Femur (tissue), 1 donor: ENCODE results near the gene CSNK1G3.

Experiments
- DNase-seq: peaks from one replicate; pipeline ENCODE4 v3.0.0-alpha.2; 2017

Gene CSNK1G3

DNA sequence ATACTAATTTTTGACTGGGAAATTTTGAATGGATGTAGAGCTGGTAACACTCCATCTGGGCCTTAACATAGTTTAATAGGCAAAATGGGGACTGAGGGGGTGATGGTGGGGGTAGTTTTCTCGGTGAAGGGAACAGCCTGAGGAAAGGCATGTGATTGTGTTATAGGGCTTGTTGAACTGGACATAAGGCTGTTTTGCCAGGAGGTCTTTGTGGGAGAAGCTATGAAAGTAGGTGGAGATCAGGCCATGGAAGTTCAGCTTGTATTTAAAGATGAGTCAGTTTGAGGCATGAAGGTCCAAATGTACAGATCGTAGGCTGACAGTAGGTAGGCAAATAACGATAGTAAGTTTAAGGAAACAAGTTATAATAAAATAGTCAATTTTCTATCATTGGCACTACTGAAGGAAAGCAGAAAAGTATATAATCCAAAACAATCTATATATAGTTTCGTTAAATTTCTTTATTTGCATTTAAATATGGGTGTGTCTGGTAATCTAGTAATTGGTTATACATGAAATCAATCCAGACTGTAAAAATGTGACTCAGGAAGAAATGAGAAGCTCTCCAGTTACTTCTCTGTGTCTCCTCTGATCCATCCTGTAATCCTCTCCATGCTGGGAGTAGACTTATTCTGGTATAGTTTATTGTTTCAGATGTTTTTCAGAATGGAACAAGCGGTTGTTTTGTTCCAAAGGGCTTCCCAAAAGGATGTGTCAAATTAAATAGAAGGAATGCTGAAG is 2.8 kb downstream of the CSNK1G3 start:
- no peak for DNase-seq

DNA sequence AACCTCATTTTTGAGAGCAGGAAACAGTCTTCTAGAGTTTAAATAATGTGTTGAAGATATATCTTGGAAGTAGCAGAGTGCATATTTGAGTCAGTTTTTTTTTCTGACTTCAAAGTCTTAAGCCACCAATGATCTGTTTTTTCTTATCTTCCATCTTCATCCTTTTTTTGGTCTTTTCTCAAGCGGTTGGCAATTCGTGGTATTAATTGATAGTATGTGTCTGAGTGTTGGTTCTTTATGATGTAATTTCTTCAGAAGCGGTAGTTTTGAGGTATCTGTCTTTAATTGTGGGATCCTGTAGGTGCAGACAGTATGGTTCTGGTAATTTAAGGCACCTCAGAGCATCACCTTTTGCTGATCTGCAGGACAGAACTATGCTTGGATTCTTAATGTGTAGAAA is 3.9 kb downstream of the CSNK1G3 start:
- DNase-seq: no peak

DNA sequence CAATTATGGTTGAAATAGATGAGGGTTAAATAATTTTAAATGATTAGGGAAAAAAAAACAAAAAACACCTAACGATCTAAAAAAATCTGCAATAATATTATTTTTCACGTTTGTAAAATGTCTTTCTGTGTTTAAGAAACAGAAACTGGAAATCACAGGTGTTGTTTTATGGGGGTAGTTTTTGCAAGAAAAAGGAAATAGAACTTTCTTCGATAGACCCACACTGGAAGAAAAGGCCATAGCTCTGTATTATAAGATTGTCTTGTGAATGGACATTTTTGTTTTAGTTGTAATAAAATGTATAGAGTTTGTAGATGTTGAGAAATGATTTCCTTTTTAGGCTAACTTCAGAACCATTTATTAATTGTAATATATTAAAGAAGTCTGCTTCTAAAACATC is 5.5 kb downstream of the CSNK1G3 start:
- no peak for DNase-seq

DNA sequence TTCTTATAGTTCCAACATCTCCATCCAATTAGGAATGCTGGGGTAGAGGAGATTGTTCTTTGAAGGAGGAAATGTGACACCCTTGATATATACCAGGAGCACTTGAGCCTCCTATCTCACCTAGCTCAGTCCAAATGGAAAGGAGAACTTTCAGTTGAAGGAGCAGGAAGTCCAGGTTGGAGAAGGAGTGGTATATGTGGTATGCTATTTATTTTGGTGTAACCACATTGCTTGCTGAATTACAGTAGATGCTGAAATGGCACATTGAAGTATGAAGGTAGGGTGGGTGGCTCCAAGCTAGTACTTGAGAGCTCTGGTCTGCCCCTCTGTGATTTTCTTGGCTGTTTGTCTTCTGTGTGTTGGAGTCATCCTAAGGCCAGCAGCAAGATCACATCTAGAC is 6.1 kb downstream of the CSNK1G3 start:
- no peak for DNase-seq

DNA sequence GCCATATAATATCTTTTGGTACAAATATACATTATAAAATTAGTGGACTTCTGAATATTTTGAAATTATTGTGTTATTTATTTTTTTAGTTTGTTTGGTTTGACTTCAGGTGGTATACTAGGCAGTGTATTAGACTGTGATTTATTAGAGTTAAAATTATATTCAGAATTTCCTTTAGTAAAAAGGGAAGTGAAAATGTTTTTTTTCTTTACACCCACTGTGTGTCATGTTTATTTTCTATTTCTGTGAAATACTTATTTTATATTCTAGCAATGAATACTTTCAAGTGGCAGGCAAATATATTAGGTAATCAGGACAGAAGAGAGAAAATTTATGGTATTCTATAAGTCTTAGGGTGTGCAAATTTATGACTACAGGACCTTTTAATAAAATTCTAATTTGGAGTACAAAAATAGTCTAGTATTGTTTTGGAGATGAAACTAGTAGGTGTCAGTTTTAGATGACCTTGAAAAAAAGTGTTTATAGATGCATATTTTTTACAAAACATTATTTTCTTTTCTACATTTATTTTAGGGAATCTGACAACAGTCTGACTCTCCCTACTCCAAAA is 8.8 kb downstream of the CSNK1G3 start:
- DNase-seq: no peak

DNA sequence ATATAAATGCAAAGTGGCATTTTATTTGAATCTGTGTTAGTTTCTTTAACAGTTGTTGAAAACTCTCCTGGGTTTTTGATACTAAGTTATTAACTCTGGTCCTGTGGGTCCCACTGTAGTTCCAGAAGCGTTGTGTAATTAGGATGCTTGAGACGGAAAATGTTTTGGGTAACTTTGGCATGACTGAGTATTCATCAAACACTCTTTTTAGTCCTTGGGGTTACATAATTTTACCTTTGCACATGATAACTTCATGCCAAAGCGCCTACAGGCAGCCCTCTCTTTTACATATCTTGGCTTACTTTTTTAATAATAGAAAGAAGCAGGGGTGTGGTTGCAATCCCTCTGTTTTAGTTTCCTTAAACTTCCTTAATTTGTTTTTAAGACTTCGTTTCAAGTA is 12.2 kb downstream of the CSNK1G3 start:
- DNase-seq: no peak

DNA sequence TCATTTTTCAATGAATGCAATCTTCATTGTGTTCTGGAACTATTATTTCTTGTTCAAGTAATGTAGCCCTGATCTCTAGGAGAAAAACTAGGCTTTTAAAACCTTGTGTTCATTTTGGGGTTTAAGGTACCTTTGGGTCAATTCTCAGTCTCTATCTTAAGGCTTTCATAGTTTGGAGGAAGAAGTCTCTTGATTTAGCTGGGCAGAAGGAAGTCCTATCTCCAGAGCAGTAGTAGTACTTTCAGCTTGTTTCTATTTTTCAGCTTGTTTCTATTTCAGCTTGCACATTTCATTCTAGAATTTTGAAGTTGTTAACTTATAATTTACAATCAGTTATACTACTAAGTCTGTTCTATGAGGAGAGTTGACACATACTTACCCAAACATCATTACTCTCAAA is 15.2 kb downstream of the CSNK1G3 start:
- DNase-seq: no peak

DNA sequence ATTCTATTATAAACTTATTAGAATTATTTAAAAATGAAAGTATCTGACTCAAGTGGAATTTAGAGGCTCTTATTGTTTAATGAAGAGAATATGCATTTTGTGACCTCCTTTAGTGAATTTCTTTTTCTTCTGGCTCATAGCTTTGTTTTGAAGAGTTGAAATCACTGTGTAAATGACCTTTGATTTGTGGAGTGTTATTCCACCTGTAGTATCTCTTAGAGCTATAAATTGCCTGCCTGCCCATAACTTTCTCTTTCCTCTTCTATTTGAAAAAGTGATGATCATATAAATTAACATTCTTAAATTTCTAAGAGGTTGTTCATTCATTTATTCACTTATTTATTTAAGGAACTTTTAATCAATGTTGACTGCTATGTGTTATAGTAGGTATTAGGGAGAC is 16.1 kb downstream of the CSNK1G3 start:
- no peak for DNase-seq

DNA sequence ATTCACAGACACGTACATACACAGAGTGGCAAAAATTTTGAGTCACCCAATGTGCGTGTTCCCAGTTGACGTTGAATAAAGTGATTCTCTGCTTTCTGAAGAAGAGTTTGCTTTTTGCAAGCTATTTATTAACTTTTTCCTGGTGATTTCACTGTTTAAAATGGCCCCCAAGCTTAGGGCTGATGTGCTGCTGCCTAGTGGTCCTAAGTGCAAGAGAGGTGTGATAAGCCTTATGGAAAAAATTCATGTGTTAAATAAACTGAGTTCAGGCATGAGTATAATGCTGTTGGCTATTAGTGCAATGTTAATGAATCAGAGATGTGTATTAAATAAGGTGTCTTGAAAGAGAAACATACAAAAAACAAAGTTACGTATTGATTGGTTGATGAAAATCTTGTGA is 16.9 kb downstream of the CSNK1G3 start:
- DNase-seq: no peak

DNA sequence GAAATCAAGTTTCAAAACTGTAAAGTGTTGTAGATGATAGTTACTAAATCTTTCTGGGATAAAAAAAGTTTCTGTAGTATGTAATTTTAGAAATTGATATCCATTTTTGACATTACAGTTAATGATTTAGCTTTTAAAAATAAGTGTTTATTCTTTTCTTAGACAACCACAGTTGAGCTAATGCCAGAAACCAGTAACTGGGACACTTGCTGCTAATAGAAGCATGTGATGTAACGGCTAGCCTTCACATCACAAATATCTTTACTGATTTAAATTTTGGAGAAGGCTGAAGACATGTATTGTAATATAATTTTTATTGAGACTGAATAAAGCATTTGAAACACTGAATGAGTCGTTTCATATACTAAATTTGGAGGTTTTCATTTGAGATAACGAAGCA is 18.8 kb downstream of the CSNK1G3 start:
- DNase-seq: no peak

DNA sequence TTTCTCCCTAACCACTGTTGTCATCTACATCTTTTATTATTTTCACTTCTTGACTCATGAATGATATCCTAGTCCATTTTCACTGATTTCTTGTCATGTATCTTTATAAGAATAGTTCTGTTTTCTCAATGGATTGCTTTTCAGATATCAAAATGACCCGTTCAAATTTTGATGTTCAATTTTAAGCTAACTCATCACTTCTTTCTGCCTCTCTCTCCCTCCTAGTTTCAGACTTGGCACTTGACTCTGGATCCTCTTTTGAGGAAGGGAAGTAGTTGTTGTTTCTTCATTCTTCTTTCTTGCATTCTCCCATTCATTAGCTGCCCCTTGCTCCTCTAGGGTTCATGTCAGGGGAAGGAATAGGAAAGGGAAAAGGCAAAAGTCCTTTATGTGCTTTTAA is 23.7 kb downstream of the CSNK1G3 start:
- DNase-seq: no peak

DNA sequence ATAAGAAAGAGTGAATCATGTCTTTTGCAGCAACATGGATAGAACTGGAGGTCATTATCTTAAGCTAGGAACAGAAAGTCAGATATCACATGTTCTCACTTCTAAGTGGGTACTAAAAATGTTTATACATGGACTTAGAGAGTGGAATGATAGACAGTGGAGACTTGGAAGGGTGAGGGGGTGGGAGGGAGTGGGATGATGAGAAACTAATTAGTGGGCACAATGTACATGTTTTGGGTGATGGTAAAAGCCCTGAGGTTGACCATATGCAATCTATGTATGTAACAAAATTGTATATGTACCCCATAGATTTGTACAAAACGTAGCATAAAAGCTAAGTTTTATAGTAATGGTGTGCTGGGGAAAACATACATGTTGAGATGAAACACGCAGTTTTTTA is 25.3 kb downstream of the CSNK1G3 start:
- no peak for DNase-seq

DNA sequence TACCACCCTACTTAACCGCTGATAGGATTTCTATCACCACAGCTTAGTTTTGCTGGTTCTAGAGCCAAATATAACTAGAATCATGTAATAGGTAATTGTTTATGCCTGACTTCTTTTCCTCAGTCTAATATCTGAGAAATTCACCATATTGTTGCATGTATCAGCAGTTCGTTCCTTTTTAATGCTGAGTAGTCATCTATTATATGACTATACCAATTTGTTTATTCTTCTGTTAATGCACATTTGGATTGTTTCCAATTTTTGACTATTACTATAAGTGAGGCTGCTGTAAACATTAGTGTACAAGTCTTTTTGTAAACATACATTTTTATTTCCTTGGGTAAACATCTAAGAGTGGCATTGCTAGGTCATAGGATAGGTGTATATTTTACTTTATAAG is 25.9 kb downstream of the CSNK1G3 start:
- no peak for DNase-seq

DNA sequence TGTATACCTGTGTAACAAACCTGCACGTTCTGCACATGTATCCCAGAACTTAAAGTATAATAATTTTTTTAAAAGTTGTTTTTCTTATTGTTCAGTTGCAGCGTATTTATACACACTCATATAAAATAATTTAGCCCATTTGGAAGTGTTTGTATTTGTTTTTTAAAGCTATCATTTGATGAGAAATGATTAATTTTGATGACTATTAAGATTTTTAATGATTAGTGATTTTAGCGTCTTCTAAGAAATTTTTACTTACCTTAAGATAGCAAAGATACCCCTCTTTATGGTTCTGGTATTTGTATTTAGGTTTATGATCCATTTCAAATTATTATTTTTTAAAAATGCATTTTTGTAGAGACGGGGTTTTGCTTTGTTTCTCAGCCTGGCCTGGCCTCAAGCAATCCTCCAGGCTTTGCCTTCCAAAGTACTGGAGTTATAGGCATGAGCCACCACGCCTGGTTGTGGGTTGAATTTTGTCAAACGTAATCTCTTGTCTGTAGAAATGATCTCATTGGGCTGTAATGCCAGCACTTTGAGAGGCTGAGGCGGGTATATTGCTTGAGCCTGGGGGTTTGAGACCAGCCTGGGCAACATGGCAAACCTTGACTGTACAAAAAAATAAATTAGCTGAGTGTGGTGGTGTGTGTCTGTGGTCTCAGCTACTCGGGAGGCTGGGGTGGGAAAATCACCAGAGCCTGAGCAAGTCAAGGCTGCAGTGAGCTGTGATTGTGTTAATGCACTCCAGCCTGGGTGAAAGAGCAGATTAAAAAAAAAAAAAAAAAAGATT is 26.9 kb downstream of the CSNK1G3 start:
- DNase-seq: no peak

DNA sequence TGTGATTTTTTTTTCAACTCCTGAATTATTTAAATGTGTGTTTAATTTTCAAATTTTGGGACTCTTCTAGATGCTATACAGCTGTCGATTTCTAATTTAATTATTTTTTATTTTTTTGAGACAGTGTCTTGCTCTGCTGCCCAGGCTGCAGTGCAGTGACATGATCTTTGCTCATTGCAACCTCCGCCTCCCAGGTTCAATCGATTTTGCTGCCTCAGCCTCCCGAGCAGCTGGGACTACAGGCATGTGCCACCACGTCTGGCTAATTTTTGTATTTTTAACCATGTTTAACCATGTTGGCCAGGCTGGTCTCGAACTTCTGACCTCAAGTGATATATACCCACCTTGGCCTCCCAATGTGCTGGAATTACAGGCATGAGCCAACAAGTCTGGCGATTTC is 28.6 kb downstream of the CSNK1G3 start:
- DNase-seq: no peak

DNA sequence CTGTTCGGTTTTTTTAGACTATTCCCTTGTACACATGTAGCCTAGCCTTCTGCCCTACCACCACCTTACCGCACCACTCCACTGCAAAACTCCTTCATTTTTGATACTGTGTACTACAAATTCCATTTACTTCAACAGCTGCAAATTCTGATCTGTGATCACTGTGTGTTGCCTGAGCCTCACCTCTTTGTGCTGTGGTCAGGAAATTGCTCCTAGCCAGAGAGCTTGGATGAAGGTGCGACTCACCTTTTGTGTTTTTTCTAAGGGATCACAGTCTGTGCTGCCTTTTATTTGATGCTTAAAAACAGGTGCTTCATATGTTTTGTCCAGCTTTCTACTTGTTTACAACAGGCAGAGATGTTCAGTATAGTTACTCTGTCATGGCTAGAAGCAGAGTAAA is 31.5 kb downstream of the CSNK1G3 start:
- no peak for DNase-seq

DNA sequence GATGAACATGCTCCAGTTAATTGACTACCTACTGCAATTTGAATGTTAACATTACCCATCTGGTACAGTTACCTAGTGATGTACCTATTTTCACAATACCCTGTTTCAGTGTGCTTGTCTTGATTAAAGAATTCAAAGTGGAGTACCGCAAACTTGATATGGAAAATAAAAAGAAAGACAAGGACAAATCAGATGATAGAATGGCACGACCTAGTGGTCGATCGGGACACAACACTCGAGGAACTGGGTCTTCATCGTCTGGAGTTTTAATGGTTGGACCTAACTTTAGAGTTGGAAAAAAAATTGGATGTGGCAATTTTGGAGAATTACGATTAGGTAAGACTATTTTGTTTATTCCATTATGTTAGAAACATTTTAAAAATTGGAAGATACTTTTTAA is 33.5 kb downstream of the CSNK1G3 start:
- DNase-seq: no peak

DNA sequence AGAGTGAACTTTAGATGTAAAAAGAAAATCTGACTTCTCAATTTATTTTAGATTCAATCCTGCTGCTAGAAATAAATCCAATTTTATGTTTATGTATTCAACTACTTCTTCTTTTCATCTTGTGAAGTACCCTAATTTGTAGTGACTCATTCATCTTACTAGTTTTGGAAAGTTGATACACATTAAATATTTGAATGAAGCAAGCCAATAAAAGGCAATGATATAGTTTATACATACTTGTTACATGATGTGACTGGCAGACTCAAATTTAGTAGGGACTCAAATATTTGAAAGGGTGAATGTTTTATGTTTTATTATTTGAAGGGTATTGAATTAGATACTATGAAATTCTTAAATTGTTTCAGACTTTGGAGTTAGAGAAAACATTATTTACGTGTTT is 34.7 kb downstream of the CSNK1G3 start:
- DNase-seq: no peak

DNA sequence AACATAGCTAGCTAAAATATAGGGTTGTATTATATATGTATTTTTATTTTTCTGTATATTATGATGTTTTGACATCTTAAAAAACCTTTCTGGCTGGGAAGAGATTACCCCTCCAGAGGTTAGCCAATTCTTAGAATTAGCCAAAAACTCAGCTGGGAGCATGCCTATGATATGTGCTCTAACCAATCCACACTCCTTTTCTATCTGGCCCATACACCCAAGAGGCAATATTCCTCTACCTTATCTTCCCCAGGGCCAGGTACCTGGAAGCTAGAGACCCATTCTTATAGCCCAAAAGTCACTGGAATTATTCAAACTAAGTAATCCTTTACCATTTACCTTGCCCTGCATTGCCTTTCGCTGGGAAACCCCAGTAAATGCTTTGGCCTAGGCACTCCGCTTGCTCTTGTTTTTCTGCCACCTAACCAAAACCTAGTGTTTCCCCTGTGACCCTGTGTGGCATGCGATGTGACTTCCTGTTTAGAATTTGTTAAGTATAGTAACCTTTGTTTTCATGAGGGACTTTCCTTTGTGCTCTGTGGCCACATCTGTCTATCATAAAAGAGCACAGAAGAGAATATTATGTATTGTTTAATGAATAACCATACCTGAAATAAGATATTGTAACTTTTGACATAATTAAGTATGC is 37.4 kb downstream of the CSNK1G3 start:
- no peak for DNase-seq

DNA sequence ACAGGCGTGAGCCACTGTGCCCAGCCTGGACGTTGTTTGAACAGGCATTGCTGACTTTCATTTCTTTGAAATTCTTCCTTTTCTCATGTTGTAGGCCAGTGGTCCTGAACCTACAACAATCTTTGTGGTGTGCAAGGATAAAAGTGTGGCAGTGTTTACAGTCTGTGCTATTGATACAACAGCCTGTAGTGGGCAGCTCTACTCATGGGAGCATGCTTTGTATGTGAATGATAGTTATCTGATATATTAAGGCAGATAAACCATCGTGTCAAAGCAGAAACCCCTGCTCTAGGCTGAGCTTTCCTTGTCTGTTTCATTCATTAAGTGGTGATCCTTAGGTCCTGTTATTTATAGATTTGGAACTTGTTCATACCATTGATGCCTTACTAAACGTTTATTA is 42.6 kb downstream of the CSNK1G3 start:
- no peak for DNase-seq

DNA sequence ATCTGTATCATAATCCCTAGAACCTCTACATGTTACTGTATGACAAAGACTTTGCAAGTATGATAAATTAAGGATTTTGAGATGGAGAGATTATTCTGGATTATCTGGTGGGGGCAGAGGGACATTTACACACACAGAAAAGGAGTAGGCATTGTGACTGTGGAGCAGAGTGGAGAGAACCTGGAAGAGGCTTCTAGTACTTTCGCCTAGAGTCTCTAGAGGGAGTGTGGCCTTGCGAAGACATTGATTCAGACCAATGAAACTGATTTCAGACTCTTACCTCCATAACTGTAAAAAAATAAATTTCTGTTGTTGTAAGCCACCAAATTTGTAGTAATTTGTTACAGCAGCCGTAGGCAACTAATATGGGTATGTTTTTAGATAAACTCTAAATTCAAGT is 45.9 kb downstream of the CSNK1G3 start:
- DNase-seq: no peak

DNA sequence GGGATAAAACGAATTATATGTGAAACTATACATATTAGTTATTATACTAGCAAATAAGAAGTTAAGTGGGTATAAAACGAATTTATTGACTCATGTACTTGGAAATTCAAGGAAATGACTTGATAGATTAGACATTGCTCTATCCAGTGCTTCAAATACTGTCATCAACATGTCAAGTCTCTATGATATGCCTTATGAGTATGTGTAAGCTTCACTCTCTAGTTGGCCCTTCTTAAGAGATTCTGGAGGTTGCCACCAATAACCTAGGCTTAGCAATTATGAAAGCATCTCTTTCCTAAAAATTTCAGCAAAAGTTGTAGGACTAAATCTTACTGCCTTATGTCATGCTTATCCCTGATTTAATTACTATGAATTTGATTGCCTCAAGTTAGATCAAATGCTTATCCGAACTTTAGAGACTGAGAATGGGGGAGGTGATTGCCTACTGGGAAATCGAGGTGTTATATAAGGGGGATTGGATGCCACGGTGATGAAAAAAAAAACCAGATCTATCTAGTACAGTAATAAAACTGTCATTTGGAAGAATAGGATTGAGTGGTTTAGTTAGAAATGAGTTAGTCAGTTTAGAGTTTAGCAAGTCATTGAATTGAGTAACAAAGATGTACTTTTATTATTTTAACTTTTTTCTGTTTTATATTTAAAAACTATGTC is 46.9 kb downstream of the CSNK1G3 start:
- no peak for DNase-seq

DNA sequence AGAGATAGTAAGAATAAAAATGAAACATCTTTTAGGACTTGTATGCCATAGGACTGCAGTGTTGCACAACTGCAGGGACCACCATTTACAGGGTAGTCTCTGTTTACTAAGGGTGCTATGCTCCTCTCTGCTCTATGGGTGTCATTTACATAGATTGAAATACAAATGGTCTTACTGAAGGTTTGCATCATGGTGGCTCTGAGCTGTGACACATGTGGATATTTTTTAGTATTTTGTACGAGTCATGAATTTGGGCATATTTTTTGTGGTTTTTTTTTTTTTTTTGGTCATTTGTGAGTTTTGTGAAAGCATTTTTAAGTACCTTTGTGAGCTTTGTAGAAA is 47.4 kb downstream of the CSNK1G3 start:
- DNase-seq: no peak
